ENCODE measurements around the gene FAM20C. TPM values are rescaled to one million over a fixed set of nuclear protein-coding genes. Genes with fewer than 3 reads are reported as not detected.

FAM20C gene
- total RNA-seq, 2 experiments from 2014 or later = not detected

DNA sequence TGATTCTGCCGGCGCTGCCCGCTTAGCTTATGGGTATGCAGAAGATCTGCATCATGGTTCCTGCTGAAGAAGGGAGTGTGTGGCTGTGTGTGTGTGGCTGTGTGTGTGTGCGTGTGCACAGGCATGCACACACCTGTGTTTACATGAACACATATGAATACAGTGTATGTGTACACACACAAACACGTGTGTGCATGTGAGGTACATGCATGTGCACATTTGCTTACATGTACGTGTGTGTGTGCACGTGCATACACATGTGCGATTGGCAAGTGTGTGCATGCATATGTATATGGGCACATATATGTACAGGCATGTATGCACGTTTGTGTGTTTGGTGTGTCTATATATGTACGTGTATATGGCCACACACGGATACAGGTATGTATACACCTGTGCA lies 16.4 kb upstream of the FAM20C start:
- no TSS peak for BruUV-seq (replicated peaks)

GRCh38 chr7:176381-176780 lies 16.0 kb upstream of the FAM20C start:
- Histone ChIP-seq H3K4me3 (ENCODE audit: low read depth, low read length, poor library complexity, severe bottlenecking) (no peak overlapping the region), H2AFZ (ENCODE audit: low read length) (no peak overlapping the region), H4K20me1 (ENCODE audit: insufficient read depth, low read length) (no peaks in the 10 kb centered on the region), H3K36me3 (ENCODE audit: insufficient read depth, low read length) (no peaks in the 10 kb centered on the region), H3K4me2 (ENCODE audit: low read length) (no peak overlapping the region), H3K9me2 (ENCODE audit: insufficient read depth, low read length) (no peaks in the 10 kb centered on the region), H3K9me3 (ENCODE audit: low read length) (no peaks in the 10 kb centered on the region), H3K27ac (ENCODE audit: low read depth, low read length, poor library complexity, severe bottlenecking) (no peak overlapping the region), H3K79me2 (ENCODE audit: insufficient read depth, low read depth, low read length) (no peaks in the 10 kb centered on the region), H3K4me1 (ENCODE audit: insufficient read depth, low read length, poor library complexity, severe bottlenecking) (no peaks in the 10 kb centered on the region)
- POLR2A ChIA-PET = no interaction called here
- no TSS peak for BruUV-seq (replicated peaks)
- DNase-seq (ENCODE audit: low spot score) = no peak
- TF ChIP-seq EZH2phosphoT487 (IDR thresholded peaks at IDR 0.05; ENCODE audit: borderline replicate concordance, low read depth, low read length) = no peak
- TF ChIP-seq CTCF (conservative IDR thresholded peaks at IDR 0.05; ENCODE audit: low read length) = no peak
- CTCF ChIA-PET (ENCODE audit: unreplicated experiment) = no interaction called here
- intact Hi-C loops (cut with micrococcal nuclease; ENCODE audit: unreplicated experiment) = no loop called here

More for the DNA sequence above, 16.4 kb upstream of the FAM20C start:
- no peaks in the 10 kb centered on the region for H3K79me2 ChIP-seq (ENCODE audit: insufficient read depth, low read depth, low read length)
- H4K20me1 ChIP-seq (ENCODE audit: insufficient read depth, low read length) = no peaks in the 10 kb centered on the region
- no peaks in the 10 kb centered on the region for H3K4me1 ChIP-seq (ENCODE audit: insufficient read depth, low read length, poor library complexity, severe bottlenecking)
- POLR2A ChIA-PET = no interaction called here
- TF ChIP-seq EZH2phosphoT487 (IDR thresholded peaks at IDR 0.05; ENCODE audit: borderline replicate concordance, low read depth, low read length) (no peak), CTCF (conservative IDR thresholded peaks at IDR 0.05; ENCODE audit: low read length) (no peak)
- no peak overlapping the region for H2AFZ ChIP-seq (ENCODE audit: low read length)
- no peak for DNase-seq (ENCODE audit: low spot score)
- H3K9me2 ChIP-seq (ENCODE audit: insufficient read depth, low read length) = no peaks in the 10 kb centered on the region
- CTCF ChIA-PET (ENCODE audit: unreplicated experiment) = no interaction called here
- no peak overlapping the region for H3K27ac ChIP-seq (ENCODE audit: low read depth, low read length, poor library complexity, severe bottlenecking)
- H3K36me3 ChIP-seq (ENCODE audit: insufficient read depth, low read length) = no peaks in the 10 kb centered on the region
- intact Hi-C loops (cut with micrococcal nuclease; ENCODE audit: unreplicated experiment) = no loop called here
- H3K4me2 ChIP-seq (ENCODE audit: low read length) = no peak overlapping the region
- no peak overlapping the region for H3K4me3 ChIP-seq (ENCODE audit: low read depth, low read length, poor library complexity, severe bottlenecking)
- H3K9me3 ChIP-seq (ENCODE audit: low read length) = no peaks in the 10 kb centered on the region

- no peak for DNase-seq (ENCODE audit: low spot score)
- Histone ChIP-seq H3K4me2 (ENCODE audit: low read length) (no peak overlapping the region), H3K27ac (ENCODE audit: low read depth, low read length, poor library complexity, severe bottlenecking) (no peak overlapping the region), H3K36me3 (ENCODE audit: insufficient read depth, low read length) (no peaks in the 10 kb centered on the region), H3K9me2 (ENCODE audit: insufficient read depth, low read length) (no peaks in the 10 kb centered on the region), H3K9me3 (ENCODE audit: low read length) (no peaks in the 10 kb centered on the region), H2AFZ (ENCODE audit: low read length) (no peak overlapping the region), H3K4me3 (ENCODE audit: low read depth, low read length, poor library complexity, severe bottlenecking) (no peak overlapping the region), H3K4me1 (ENCODE audit: insufficient read depth, low read length, poor library complexity, severe bottlenecking) (no peaks in the 10 kb centered on the region), H3K79me2 (ENCODE audit: insufficient read depth, low read depth, low read length) (no peaks in the 10 kb centered on the region), H4K20me1 (ENCODE audit: insufficient read depth, low read length) (no peaks in the 10 kb centered on the region)
- intact Hi-C loops (cut with micrococcal nuclease; ENCODE audit: unreplicated experiment) = no loop called here
- TF ChIP-seq EZH2phosphoT487 (IDR thresholded peaks at IDR 0.05; ENCODE audit: borderline replicate concordance, low read depth, low read length) (no peak), CTCF (conservative IDR thresholded peaks at IDR 0.05; ENCODE audit: low read length) (no peak)
- BruUV-seq (replicated peaks) = no TSS peak
- ChIA-PET CTCF (ENCODE audit: unreplicated experiment) (no interaction called here), POLR2A (no interaction called here)
Measured at GRCh38 chr7:176786-177459, 15.4 kb upstream of the FAM20C start.
